Stimulated activated CD4-positive, alpha-beta T cell treated with anti-CD3 and anti-CD28 coated beads, TNF-alpha, amount 100 ng/mL, for 1 hour (primary cell): ENCODE measurements around the gene ZNF778.
"Not testable (repeated sequence)": the region's sequence is repeated elsewhere in the genome, so short reads cannot be mapped to it uniquely, and the experiment has no call there.

Source experiments
- DNase-seq, 3 donors: peaks; one replicate each; pipeline ENCODE4 v3.0.0-alpha.2; 2020; ENCODE audit warnings: low read depth in 3 of 3, low spot score in 1 of 3

The ZNF778 gene

DNA sequence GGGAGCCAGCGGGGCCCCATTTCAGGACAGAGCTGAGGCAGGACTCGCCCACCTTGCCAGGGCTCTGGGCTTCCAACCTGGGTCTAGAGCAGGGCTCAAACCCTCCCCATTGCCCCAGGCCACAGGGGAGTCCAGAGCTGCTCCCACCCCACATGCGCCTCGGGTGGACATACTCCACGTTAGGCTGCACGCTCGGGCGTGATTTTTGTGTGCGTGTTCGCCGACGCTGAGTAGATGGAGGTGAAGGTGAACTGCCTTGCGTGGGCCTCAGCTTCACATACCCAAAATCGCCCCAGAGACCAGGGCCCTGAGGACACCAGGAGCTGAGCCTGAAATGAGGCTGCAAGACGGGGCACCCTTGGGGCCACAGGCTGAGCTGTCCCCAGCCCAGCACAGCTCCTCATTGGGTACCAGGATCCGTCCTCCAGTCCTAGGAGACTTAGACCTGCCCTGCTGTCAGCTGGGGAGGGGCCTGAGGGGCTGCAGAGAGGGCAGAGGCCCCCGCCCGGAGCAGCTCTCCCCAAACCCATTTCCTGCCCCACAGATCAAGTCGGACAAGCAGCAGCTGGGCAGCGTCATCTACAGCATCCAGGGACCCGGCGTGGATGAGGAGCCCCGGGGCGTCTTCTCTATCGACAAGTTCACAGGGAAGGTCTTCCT is 37.7 kb upstream of the ZNF778 start:
- no peak for DNase-seq

DNA sequence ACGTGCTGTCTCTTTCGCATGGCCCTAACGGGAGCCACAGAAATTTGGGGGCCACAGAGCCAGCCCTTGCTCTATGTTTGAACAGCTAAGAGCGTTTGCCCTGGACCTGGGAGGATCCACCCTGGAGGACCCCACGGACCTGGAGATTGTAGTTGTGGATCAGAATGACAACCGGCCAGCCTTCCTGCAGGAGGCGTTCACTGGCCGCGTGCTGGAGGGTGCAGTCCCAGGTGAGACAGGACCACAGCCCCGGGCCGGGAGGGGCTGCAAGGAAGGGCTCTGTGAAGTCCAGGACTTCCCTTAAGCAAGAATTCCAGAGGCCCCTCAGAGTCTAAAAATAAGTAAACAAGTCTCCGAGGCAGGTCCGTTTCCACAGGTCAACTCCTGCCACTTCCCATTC is 34.0 kb upstream of the ZNF778 start:
- no peak for DNase-seq

DNA sequence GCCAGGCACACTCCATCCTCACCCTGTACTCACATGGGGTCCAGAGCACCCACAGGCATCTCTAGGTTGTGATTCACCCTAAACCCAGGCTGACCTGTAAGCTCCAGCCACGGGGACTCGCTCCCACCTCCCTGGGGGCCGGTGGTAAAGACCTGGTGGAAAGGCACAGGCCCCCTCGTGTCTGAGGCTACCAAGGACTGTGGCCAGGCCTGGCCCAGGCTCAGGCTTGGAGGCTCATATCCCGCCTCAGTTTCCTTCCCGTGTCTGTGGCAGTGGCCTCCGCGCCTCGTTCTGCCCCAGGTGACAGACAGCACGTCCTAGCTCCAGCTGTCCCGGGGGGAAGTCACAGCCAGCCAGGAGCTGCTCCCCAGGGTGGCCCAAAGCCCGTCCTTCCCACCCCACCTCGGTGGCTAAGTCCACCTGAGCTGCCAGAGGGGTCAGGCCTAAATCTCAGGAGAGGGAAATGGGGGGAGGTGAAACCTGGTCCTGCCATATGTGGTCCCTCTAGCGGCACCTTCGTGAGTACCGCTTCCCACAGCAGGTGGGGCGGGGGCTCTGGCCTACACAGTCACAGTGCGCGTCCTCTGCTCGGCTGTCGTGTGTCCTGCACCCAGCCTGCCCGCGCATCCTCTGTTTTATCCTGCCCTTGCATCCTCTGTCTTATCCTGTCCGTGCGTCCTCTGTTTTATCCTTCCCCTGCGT is 33.4 kb upstream of the ZNF778 start:
- no peak for DNase-seq

DNA sequence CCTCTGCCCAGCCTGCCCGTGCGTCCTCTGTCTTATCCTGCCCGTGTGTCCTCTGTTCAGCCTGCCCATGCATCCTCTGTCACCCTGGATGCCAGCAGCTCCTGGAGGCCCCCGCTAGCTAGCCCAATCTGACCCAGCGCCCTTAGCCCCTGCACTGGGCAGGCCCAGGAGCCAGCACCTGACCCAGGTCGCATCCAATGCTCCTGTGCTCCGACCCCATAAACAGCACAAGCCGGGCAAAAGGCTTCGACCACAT is 32.9 kb upstream of the ZNF778 start:
- DNase-seq: no peak

DNA sequence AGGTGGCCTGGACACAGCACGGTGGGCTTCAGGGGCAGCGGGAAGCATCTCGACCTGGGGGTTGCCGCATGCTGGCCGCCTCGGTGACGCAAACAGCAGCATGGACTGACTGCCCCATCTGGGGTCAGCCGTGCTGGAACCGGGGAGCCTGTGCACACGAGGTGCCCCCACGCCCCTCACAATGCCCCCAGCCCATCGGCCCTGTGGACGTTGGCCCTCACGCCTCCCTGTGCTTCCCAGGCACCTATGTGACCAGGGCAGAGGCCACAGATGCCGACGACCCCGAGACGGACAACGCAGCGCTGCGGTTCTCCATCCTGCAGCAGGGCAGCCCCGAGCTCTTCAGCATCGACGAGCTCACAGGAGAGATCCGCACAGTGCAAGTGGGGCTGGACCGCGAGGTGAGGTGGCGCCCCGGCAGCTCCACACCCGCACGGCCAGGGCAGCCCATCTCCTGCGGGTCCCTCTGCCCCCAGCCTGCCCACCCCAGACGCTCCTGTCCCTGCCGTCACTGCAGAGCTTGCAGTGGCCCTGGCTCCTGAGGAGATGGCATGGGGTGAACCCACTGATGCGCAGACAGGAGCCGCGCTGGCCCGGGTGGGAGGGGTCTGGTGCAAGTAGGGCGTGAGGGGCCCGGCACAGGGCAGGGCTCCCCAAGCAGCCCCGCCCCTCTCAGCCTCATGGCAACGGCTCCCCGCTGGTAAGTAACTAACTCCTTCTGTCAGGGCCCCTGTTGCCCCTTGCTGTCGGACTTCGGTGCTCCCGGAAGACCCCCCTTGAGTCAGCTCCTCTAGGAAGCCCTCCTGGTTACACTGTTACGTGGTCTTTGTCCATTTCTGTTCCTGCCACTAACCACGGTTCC is 32.3 kb upstream of the ZNF778 start:
- DNase-seq: no peak

DNA sequence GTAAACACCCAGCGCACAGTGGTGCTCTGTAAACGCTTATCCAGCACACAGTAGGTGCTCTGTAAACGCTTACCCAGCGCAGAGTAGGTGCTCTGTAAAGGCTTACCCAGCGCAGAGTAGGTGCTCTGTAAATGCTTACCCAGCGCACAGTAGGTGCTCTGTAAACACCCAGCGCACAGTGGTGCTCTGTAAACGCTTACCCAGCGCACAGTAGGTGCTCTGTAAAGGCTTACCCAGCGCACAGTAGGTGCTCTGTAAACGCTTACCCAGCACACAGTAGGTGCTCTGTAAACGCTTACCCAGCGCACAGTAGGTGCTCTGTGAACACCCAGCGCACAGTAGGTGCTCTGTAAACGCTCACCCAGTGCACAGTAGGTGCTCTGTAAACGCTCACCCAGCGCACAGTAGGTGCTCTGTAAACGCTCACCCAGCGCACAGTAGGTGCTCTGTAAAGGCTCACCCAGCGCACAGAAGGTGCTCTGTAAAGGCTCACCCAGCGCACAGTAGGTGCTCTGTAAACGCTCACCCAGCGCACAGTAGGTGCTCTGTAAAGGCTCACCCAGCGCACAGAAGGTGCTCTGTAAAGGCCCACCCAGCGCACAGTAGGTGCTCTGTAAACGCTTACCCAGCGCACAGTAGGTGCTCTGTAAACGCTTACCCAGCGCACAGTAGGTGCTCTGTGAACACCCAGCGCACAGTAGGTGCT is 31.5 kb upstream of the ZNF778 start:
- DNase-seq: not testable (repeated sequence)

DNA sequence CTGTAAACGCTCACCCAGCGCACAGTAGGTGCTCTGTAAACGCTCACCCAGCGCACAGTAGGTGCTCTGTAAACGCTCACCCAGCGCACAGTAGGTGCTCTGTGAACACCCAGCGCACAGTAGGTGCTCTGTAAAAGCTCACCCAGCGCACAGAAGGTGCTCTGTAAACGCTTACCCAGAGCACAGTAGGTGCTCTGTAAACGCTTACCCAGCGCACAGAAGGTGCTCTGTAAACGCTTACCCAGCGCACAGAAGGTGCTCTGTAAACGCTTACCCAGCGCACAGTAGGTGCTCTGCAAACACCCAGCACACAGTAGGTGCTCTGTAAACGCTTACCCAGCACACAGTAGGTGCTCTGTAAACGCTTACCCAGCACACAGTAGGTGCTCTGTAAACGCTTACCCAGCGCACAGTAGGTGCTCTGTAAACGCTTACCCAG is 30.9 kb upstream of the ZNF778 start:
- not testable (repeated sequence) for DNase-seq

DNA sequence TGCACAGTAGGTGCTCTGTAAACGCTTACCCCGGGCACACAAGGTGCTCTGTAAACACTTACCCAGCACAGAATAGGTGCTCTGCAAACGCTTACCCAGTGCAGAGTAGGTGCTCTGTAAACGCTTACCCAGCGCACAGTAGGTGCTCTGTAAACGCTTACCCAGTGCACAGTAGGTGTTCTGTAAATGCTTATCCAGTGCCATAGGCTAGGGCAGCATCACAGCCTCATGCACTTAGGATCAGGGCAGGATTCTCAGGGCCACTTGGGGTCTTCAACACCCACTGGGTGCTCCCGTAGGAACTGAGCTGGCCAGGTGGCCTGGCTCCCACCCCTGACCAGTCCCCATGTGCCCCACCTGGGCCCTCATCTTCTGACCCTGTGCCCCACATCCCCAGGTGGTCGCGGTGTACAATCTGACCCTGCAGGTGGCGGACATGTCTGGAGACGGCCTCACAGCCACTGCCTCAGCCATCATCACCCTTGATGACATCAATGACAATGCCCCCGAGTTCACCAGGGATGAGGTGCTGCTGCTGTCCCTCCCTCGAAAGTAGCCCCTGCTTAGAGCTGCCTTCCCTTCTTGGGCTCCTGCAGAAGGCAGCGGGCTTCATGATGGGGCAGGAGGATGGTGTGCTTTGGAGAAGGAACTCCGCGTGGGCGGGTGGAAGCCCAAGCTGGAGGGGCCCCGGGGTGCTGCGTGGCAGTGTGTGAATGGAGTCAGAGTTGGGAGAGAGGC is 30.3 kb upstream of the ZNF778 start:
- no peak for DNase-seq

DNA sequence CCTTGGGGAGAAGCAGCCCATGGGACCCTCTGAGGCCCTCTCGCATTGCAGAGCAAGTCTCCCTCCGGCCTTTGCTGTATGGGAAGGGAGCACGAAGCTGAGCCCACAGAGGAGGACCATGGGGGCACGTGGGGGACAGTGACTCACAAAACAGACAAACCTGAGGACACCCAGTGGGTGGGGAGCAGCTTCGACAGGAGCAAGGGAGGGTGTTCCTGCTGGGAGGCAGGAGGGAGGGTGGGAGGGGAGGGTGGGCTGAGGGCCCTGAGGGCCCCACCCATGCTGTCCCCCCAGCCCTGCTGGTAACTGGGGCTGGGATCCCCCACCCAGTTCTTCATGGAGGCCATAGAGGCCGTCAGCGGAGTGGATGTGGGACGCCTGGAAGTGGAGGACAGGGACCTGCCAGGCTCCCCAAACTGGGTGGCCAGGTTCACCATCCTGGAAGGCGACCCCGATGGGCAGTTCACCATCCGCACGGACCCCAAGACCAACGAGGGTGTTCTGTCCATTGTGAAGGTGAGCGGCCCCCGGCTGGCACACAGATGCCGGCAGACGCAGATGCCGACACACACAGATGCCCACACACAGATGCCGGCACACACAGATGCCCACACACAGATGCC is 29.6 kb upstream of the ZNF778 start:
- no peak for DNase-seq

DNA sequence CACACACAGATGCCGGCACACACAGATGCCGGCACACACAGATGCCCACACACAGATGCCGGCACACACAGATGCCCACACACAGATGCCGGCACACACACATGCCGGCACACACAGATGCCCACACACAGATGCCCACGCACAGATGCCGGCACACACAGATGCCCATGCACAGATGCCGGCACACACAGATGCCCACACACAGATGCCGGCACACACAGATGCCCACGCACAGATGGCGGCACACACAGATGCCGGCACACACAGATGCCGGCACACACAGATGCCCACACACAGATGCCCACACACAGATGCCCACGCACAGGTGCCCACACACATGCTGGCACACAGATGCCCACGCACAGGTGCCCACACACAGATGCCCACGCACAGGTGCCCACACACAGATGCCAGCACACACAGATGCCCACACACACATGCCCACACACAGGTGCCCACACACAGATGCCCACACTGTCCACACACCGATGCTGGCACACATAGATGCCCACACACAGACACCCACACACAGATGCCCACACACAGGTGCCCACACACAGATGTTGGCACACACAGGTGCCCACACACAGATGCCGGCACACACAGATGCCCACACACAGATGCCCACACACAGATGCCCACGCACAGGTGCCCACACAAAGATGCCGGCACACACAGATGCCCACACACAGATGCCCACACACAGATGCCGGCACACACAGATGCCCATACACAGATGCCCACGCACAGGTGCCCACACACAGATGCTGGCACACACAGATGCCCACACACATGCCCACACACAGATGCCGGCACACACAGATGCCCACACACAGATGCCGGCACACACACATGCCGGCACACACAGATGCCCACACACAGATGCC is 28.8 kb upstream of the ZNF778 start:
- DNase-seq: not testable (repeated sequence)

DNA sequence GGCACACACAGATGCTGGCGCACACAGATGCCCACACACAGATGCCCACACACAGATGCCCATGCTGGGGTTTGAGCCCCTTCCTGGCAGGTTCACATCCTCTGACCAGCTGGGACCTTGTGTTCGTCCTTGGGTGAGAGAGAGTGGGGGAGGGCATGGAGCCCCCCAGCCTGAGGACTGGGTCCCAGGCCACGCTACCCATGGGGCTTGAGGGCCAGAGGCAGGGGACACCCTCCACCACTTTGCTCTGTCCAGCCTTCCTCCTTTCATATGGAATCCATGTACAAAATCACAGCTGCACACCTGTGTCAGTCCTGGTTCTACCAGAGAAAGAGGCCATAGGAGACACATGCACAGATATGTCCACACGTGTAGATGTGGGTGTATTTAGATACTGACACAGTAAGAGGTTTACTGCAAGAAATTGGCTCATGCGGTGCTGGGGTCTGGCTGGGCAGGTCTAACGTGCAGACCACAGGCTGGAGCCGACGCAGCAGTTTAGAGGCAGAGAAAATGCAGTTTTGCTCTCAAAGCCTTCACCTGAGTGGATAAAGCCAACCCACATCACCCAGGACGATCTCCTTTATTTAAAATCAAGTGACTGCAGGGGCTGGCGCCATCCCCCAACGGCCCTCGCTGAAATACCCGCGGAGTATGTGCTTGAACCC is 28.0 kb upstream of the ZNF778 start:
- DNase-seq: no peak

DNA sequence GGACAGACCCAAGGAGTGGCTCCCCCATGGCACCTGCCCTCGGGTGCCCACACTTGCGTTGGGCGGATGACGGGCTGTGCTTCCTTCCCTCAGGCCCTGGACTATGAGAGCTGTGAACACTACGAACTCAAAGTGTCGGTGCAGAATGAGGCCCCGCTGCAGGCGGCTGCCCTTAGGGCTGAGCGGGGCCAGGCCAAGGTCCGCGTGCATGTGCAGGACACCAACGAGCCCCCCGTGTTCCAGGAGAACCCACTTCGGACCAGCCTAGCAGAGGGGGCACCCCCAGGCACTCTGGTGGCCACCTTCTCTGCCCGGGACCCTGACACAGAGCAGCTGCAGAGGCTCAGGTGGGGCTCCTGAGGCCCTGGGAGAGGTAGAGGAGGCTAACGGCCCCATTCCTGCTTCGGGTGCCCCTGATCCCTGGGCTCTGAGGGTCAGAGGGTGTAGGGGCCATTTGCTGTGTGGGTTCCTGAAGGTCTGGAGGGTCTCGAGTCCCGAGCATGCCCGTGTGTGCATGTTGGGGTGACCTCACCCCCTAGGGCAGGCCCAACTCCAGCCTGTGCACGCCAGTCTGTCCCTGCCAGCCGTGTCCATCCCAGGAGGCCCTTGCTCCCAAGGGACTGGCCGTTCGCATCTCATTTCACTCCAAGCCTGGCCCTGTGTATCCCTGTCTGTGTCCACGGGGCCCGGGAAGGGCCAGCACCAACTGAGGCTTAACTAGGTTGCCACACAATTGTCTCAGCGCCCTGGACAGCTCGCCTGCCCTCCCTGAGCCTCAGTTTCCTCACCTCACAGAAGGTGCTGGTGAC is 27.1 kb upstream of the ZNF778 start:
- no peak for DNase-seq

DNA sequence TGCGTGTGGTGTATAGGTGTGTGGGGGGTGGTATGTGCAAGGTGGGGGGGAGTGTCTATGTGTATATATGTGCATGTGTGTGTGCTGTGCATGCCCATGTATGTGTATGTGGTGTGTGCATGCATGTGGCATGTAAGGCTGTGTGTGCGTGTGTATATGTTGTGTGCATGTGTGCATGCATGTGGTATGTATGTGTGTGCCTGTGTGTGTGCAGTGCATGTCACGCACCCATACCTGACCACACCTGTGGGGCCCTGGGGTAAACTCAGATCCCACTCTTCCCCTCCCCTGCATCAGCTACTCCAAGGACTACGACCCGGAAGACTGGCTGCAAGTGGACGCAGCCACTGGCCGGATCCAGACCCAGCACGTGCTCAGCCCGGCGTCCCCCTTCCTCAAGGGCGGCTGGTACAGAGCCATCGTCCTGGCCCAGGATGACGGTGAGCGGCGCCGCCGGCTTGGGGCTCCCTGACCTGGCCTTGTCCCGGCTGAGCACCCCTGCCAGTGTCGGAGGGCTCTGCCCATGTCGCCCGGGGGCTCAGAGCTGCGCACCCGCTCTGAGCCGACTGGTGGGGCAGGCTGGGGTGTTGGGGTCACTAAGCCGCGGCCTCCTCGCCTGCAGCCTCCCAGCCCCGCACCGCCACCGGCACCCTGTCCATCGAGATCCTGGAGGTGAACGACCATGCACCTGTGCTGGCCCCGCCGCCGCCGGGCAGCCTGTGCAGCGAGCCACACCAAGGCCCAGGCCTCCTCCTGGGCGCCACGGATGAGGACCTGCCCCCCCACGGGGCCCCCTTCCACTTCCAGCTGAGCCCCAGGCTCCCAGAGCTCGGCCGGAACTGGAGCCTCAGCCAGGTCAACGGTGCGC is 26.2 kb upstream of the ZNF778 start:
- no peak for DNase-seq

DNA sequence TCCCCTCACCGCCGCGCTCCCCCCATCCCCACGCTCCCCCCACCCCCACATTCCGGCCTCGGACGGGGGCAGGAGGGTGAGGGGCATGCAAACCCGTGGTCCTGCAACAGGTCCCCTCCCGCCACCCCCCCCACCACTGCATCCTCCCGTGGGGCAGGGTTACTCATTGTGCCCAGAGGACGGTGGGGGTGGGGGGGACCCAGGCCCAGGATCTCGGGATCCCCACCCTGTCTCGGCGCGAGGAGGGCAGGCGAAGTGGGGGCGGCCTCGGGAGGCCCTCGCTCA is 25.7 kb upstream of the ZNF778 start:
- no peak for DNase-seq

DNA sequence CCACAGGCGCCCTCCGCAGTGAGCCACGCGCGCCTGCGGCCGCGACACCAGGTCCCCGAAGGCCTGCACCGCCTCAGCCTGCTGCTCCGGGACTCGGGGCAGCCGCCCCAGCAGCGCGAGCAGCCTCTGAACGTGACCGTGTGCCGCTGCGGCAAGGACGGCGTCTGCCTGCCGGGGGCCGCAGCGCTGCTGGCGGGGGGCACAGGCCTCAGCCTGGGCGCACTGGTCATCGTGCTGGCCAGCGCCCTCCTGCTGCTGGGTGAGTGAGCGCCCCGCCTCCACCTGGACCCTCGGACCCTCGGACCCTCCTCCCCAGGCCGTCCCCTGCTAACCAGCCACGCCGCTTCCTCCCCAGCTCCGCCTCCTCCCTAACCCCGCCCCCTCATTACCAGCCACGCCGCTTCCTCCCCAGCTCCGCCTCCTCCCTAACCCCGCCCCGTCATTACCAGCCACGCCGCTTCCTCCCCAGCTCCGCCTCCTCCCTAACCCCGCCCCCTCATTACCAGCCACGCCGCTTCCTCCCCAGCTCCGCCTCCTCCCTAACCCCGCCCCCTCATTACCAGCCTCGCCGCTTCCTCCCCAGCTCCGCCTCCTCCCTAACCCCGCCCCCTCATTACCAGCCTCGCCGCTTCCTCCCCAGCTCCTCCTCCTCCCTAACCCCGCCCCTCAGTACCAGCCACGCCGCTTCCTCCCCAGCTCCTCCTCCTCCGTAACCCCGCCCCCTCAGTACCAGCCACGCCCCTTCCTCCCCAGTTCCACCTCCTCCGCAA is 25.1 kb upstream of the ZNF778 start:
- peak in 1 of 3 donors; percentile 61 for DNase-seq

DNA sequence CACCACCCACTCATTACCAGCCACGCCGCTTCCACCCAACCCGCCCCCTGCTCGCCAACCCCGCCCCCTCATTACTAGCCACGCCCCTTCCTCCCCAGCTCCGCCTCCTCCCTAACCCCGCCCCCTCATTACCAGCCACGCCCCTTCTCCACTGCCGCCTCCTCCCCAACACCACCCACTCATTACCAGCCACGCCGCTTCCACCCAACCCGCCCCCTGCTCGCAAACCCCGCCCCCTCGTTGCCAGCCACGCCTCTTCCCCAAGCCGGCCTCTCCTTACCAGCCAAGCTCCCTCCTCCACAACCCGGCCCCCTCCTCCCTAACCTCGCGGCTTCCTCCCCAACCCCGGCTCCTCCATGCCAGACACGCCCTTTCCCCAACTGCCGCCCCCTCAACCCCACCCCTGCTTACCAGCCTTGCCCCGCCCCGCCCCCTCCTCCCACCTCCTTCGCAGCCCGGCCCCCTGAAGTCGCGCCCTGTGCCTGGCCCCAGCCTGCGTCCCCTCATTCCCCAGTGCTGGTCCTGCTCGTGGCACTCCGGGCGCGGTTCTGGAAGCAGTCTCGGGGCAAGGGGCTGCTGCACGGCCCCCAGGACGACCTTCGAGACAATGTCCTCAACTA is 24.4 kb upstream of the ZNF778 start:
- DNase-seq: peak in 1 of 3 donors; percentile 49
